ENCODE results near the gene ALDOC. TPM values are rescaled to one million over a fixed set of nuclear protein-coding genes. Genes with fewer than 3 reads are reported as not detected.
A peak's percentile ranks its signal among the peaks of the same experiment; 100 is the strongest.
"Not testable (repeated sequence)": the region's sequence is repeated elsewhere in the genome, so short reads cannot be mapped to it uniquely, and the experiment has no call there.

The ALDOC gene
- total and polyA plus RNA-seq, 2 experiments from 2014 or later: 18.4 to 47.3 TPM

- no peaks in the 10 kb centered on the region for H3K79me2 ChIP-seq (ENCODE audit: insufficient read depth)
- no peaks in the 10 kb centered on the region for H3K9me3 ChIP-seq (ENCODE audit: low read depth)
- H3F3A ChIP-seq (ENCODE audit: insufficient read depth): peaks cover 5% of the 10 kb centered on the region; the same call in 1 of the 2 replicates
- no peak within 1 kb of the TSS for H3K9ac ChIP-seq
- H2AFZ ChIP-seq: no peak within 1 kb of the TSS
- H3K9me2 ChIP-seq (ENCODE audit: insufficient read depth): no peaks in the 10 kb centered on the region
- TF ChIP-seq EZH2phosphoT487 (IDR thresholded peaks at IDR 0.05; ENCODE audit: insufficient read depth, low read depth) (no peak), EZH2 (IDR thresholded peaks at IDR 0.05; ENCODE audit: insufficient read depth, poor library complexity, severe bottlenecking) (no peak)
- H3K4me2 ChIP-seq (ENCODE audit: unreplicated experiment): no peak within 1 kb of the TSS
- no peaks in the 10 kb centered on the region for H3K4me1 ChIP-seq (ENCODE audit: insufficient read depth)
- peaks cover 46% of the 10 kb centered on the region for H3K36me3 ChIP-seq (ENCODE audit: low read depth)
- H3K4me3 ChIP-seq: no peak within 1 kb of the TSS
- 81 to 91% methylated on average over 5 of the region's 5 CpGs for WGBS, 2 experiments (ENCODE audit: low coverage in 1 of 2, low lambda C conversion rate in 2 of 2, missing lambda C conversion rate in 2 of 2)
- no peaks in the 10 kb centered on the region for H3K27me3 ChIP-seq (replicated peaks; ENCODE audit: insufficient read depth)
- H3K27ac ChIP-seq: no peak within 1 kb of the TSS
- H4K20me1 ChIP-seq (ENCODE audit: insufficient read depth): no peaks in the 10 kb centered on the region
- in situ Hi-C loops (cut with MboI): no loop called here
- peak; percentile 9 for DNase-seq
Measured at GRCh38 chr17:28613931-28614381, 37.3 kb upstream of the ALDOC start, which contains the start of gene RSKR. TSS of gene RSKR (minus strand) at chr17:28614185. CDS start at chr17:28614161, 24 bp downstream.

DNA sequence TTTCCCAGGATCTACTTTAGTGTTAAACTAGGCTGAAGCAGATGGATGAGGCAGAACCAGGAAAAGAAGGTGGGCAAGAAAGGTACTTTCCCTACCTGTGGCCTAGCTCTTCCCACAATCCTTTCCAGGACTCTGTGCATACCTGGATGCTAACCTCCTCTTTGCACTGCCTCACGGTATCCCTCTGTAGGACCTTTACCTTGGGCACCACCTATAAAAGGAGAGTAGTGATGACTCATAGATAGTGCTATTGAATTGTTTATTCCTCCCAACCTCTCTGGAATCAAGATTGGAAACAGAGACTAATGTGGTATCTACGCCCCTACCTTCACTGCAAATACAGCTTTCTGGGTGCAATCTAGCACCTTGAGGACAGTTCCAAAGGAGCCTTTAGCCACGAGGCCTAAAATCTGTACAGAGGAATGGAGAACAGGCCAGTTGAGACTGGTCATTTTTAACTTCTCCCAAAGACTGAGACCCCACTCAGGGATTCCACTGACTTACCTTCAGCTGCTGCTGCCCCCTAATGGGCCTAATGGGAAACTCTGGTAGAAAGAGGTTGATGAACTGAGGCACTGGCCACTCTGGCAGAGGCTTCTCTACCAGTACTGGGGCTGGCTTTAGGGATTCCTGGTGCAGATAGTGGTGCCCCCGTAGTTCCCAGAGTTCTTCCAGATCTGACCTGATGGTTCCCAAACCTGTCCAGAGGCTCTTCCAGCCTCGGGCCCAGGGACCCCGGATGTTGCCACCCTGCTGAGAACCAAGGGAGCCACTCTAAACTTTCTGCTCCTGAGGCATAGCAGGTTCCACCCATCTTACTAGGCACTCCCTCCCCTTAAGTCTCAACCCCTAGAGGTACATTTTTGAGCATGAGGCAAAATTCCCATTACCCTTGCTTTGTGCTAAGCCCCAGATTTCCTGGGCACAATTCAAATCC, 36.5 kb upstream of the ALDOC start:
- H4K20me1 ChIP-seq (ENCODE audit: insufficient read depth): no peaks in the 10 kb centered on the region
- H3K9ac ChIP-seq: no peak overlapping the region
- no peak overlapping the region for H3K4me2 ChIP-seq (ENCODE audit: unreplicated experiment)
- peak; percentile 47 for DNase-seq
- H3K27ac ChIP-seq: no peak overlapping the region
- no peak overlapping the region for H3K4me3 ChIP-seq
- H3K79me2 ChIP-seq (ENCODE audit: insufficient read depth): no peaks in the 10 kb centered on the region
- peaks cover 5% of the 10 kb centered on the region; the same call in 1 of the 2 replicates for H3F3A ChIP-seq (ENCODE audit: insufficient read depth)
- in situ Hi-C loops (cut with MboI): no loop called here
- TF ChIP-seq EZH2phosphoT487 (IDR thresholded peaks at IDR 0.05; ENCODE audit: insufficient read depth, low read depth): no peak
- H3K9me2 ChIP-seq (ENCODE audit: insufficient read depth): no peaks in the 10 kb centered on the region
- WGBS, 2 experiments (ENCODE audit: low coverage in 1 of 2, low lambda C conversion rate in 2 of 2, missing lambda C conversion rate in 2 of 2): 70 to 80% methylated on average over 6 of the region's 6 CpGs
- H3K9me3 ChIP-seq (ENCODE audit: low read depth): no peaks in the 10 kb centered on the region
- H3K27me3 ChIP-seq (replicated peaks; ENCODE audit: insufficient read depth): no peaks in the 10 kb centered on the region
- H3K36me3 ChIP-seq (ENCODE audit: low read depth): peaks cover 38% of the 10 kb centered on the region
- no peak overlapping the region for H2AFZ ChIP-seq
- no peaks in the 10 kb centered on the region for H3K4me1 ChIP-seq (ENCODE audit: insufficient read depth)

GRCh38 chr17:28612531-28612930, 35.8 kb upstream of the ALDOC start:
- TF ChIP-seq EZH2 (IDR thresholded peaks at IDR 0.05; ENCODE audit: insufficient read depth, poor library complexity, severe bottlenecking) (no peak), EZH2phosphoT487 (IDR thresholded peaks at IDR 0.05; ENCODE audit: insufficient read depth, low read depth) (no peak)
- Histone ChIP-seq H3K4me3 (no peak overlapping the region), H3K36me3 (ENCODE audit: low read depth) (peaks cover 32% of the 10 kb centered on the region), H2AFZ (no peak overlapping the region), H3F3A (ENCODE audit: insufficient read depth) (peaks cover 5% of the 10 kb centered on the region; the same call in 1 of the 2 replicates), H4K20me1 (ENCODE audit: insufficient read depth) (no peaks in the 10 kb centered on the region), H3K4me1 (ENCODE audit: insufficient read depth) (no peaks in the 10 kb centered on the region), H3K9me3 (ENCODE audit: low read depth) (no peaks in the 10 kb centered on the region), H3K27me3 (replicated peaks; ENCODE audit: insufficient read depth) (no peaks in the 10 kb centered on the region), H3K27ac (no peak overlapping the region), H3K9ac (no peak overlapping the region), H3K4me2 (ENCODE audit: unreplicated experiment) (no peak overlapping the region), H3K9me2 (ENCODE audit: insufficient read depth) (no peaks in the 10 kb centered on the region), H3K79me2 (ENCODE audit: insufficient read depth) (no peaks in the 10 kb centered on the region)
- DNase-seq: no peak
- in situ Hi-C loops (cut with MboI): no loop called here
- WGBS, 2 experiments (ENCODE audit: low coverage in 1 of 2, low lambda C conversion rate in 2 of 2, missing lambda C conversion rate in 2 of 2): 34 to 40% methylated on average over 2 of the region's 2 CpGs

- H4K20me1 ChIP-seq (ENCODE audit: insufficient read depth): no peaks in the 10 kb centered on the region
- H3F3A ChIP-seq (ENCODE audit: insufficient read depth): no peaks in the 10 kb centered on the region
- no peak overlapping the region for H3K4me3 ChIP-seq
- no peaks in the 10 kb centered on the region for H3K4me1 ChIP-seq (ENCODE audit: insufficient read depth)
- H3K9me2 ChIP-seq (ENCODE audit: insufficient read depth): no peaks in the 10 kb centered on the region
- 97% methylated on average over 8 of the region's 8 CpGs for WGBS, 2 experiments (ENCODE audit: low coverage in 1 of 2, low lambda C conversion rate in 2 of 2, missing lambda C conversion rate in 2 of 2)
- H3K27ac ChIP-seq: no peak overlapping the region
- TF ChIP-seq EZH2 (IDR thresholded peaks at IDR 0.05; ENCODE audit: insufficient read depth, poor library complexity, severe bottlenecking) (no peak), EZH2phosphoT487 (IDR thresholded peaks at IDR 0.05; ENCODE audit: insufficient read depth, low read depth) (no peak)
- no peak for DNase-seq
- no peak overlapping the region for H3K4me2 ChIP-seq (ENCODE audit: unreplicated experiment)
- no peaks in the 10 kb centered on the region for H3K9me3 ChIP-seq (ENCODE audit: low read depth)
- H3K9ac ChIP-seq: no peak overlapping the region
- no peak overlapping the region for H2AFZ ChIP-seq
- H3K27me3 ChIP-seq (replicated peaks; ENCODE audit: insufficient read depth): no peaks in the 10 kb centered on the region
- no peaks in the 10 kb centered on the region for H3K79me2 ChIP-seq (ENCODE audit: insufficient read depth)
- in situ Hi-C loops (cut with MboI): no loop called here
- H3K36me3 ChIP-seq (ENCODE audit: low read depth): peaks cover 12% of the 10 kb centered on the region
Measured at GRCh38 chr17:28610376-28610775, 33.7 kb upstream of the ALDOC start.

GRCh38 chr17:28604031-28604430, 27.3 kb upstream of the ALDOC start:
- H3F3A ChIP-seq (ENCODE audit: insufficient read depth): peaks cover 12% of the 10 kb centered on the region
- H3K4me2 ChIP-seq (ENCODE audit: unreplicated experiment); H2AFZ ChIP-seq; H3K27me3 ChIP-seq (replicated peaks; ENCODE audit: insufficient read depth); H3K4me3 ChIP-seq; in situ Hi-C loops (cut with MboI); H3K4me1 ChIP-seq (ENCODE audit: insufficient read depth); H3K79me2 ChIP-seq (ENCODE audit: insufficient read depth); H3K9me2 ChIP-seq (ENCODE audit: insufficient read depth); H3K27ac ChIP-seq; DNase-seq; H3K9me3 ChIP-seq (ENCODE audit: low read depth); H3K36me3 ChIP-seq (ENCODE audit: low read depth); H3K9ac ChIP-seq; H4K20me1 ChIP-seq (ENCODE audit: insufficient read depth): not testable (repeated sequence)
- 91% methylated on average over 13 of the region's 31 CpGs; no CpG with 5 or more reads in 1 of the 2 experiments for WGBS, 2 experiments (ENCODE audit: low coverage in 1 of 2, low lambda C conversion rate in 2 of 2, missing lambda C conversion rate in 2 of 2)

Data from GM23248 (cell line).